Motor neuron (in vitro differentiated cells): Measurements from ENCODE around the gene EIF2A. TPM values are rescaled to one million over a fixed set of nuclear protein-coding genes. Genes with fewer than 3 reads are reported as not detected.

Experiments used
- ATAC-seq, 8 experiments: fragments of 200-7000 bp; cut with Tn5 transposase; replicated peaks in 6 of 8; 2 replicates each; pipeline ENCODE4 v1.8.0; 2021; ENCODE audit warnings: mild to moderate bottlenecking in 8 of 8, moderate library complexity in 8 of 8
- H3K27ac ChIP-seq, 2 donors: fragments of 250-450 bp; sonication (Bioruptor Pico); 2 replicates each; pipeline ENCODE4 v1.9.0; 2021; ENCODE audit warnings: antibody characterized with exemption in 2 of 2, mild to moderate bottlenecking in 2 of 2, moderate library complexity in 1 of 2
- H3K4me1 ChIP-seq, 2 donors: fragments of 250-450 bp; sonication (Bioruptor Pico); replicated peaks in 1 of 2; 2 replicates each; pipeline ENCODE4 v1.6.1; 2021; ENCODE audit warnings: antibody characterized with exemption in 2 of 2, mild to moderate bottlenecking in 2 of 2, moderate library complexity in 1 of 2
- H3K4me3 ChIP-seq, 5 donors: fragments of 250-450 bp; sonication (Bioruptor Pico); 2 replicates each; pipeline ENCODE4 v1.9.0; 2021; ENCODE audit warnings: antibody characterized with exemption in 5 of 5, mild to moderate bottlenecking in 5 of 5, moderate library complexity in 4 of 5
- WGBS, 10 experiments: fragments of 450-650 bp; shearing (Covaris generic); methylation state at CpG; one replicate each; pipeline ENCODE4 v1.0.0; 2022; 5-methylcytosine and 5-hydroxymethylcytosine counted together
- in situ Hi-C, 9 experiments: fragments of 400-800 bp; cut with MboI; loops; one replicate each; pipeline ENCODE4 v1.15.0; 2021; ENCODE audit warnings: low sequenced_read_pairs in 9 of 9, low pct_unique_long_range_greater_than_20kb in 2 of 9; ENCODE audit not compliant: unreplicated experiment in 9 of 9
- total RNA-seq, 8 experiments: library from RNA; unstranded; fragments of 300-600 nt; gene quantifications; 2 replicates each; pipeline versions ENCODE4 v1.2.3 to v1.2.4, GENCODE V29; 2022

Gene EIF2A
- total RNA-seq, 8 experiments from 2014 or later, result 61.7 to 128 (median 97.5) TPM

GRCh38 chr3:150545419-150546225 lies 965 bp upstream of the EIF2A start:
- H3K4me3 ChIP-seq, result peak overlapping the region; percentile 56 to 92 (median 73)
- 0 to 33% (median 1%) methylated on average over 1 to 15 of the region's 54 CpGs for WGBS, 10 experiments
- peaks cover 0 to 10% of the 10 kb centered on the region in 2 donors for H3K4me1 ChIP-seq
- in situ Hi-C loops, result loop anchor here in 1 of 9 experiments (25.0 kb wide), 1 partner anchor 133 kb away; the partner anchor contains the start of gene TSC22D2
- peak in 1 of 8 experiments; percentile 2 for ATAC-seq
- H3K27ac ChIP-seq, result peak overlapping the region; percentile 93 to 96

- in situ Hi-C loops, result loop anchor here in 1 of 9 experiments (25.0 kb wide), 1 partner anchor 135 kb away; the partner anchor contains the start of gene TSC22D2
- H3K27ac ChIP-seq, result peak overlapping the region; percentile 97
- peak in 3 of 8 experiments; percentile 1 to 68 (median 64) for ATAC-seq
- H3K4me1 ChIP-seq, result peaks cover 0 to 10% of the 10 kb centered on the region in 2 donors
- WGBS, 10 experiments, result 0 to 24% (median 14%) methylated on average over 2 to 7 of the region's 7 CpGs
- H3K4me3 ChIP-seq, result peak overlapping the region; percentile 56 to 92 (median 73)
Observed at GRCh38 chr3:150547045-150547741, 606 bp downstream of the EIF2A start.

GRCh38 chr3:150555859-150556436 lies 9.4 kb downstream of the EIF2A start:
- no peak for ATAC-seq
- H3K27ac ChIP-seq, result no peak overlapping the region
- H3K4me3 ChIP-seq, result no peak overlapping the region
- no peaks in the 10 kb centered on the region for H3K4me1 ChIP-seq
- WGBS, 10 experiments, result 80 to 100% (median 93%) methylated on average over 1 to 3 of the region's 4 CpGs; no CpG with 5 or more reads in 3 of the 10 experiments
- in situ Hi-C loops, result no loop called here

- Histone ChIP-seq H3K4me3 (no peak overlapping the region), H3K4me1 (no peaks in the 10 kb centered on the region), H3K27ac (no peak overlapping the region)
- WGBS, 10 experiments, result 37 to 100% (median 93%) methylated on average over 2 of the region's 2 CpGs; no CpG with 5 or more reads in 1 of the 10 experiments
- no peak for ATAC-seq
- in situ Hi-C loops, result no loop called here
Observed at GRCh38 chr3:150556792-150557191, 10.2 kb downstream of the EIF2A start.

- in situ Hi-C loops, result no loop called here
- no peak overlapping the region for H3K4me3 ChIP-seq
- WGBS, 10 experiments, result 0 to 100% (median 67%) methylated on average over 1 of the region's 1 CpG; no CpG with 5 or more reads in 1 of the 10 experiments
- H3K4me1 ChIP-seq, result no peaks in the 10 kb centered on the region
- no peak overlapping the region for H3K27ac ChIP-seq
- ATAC-seq, result peak in 3 of 8 experiments; percentile 49 to 92 (median 65)
Observed at GRCh38 chr3:150557725-150558124, 11.1 kb downstream of the EIF2A start.

GRCh38 chr3:150564243-150564642 lies 17.7 kb downstream of the EIF2A start:
- H3K4me1 ChIP-seq, result no peaks in the 10 kb centered on the region
- no peak overlapping the region for H3K4me3 ChIP-seq
- no peak overlapping the region for H3K27ac ChIP-seq
- WGBS, 10 experiments, result 80 to 100% (median 94%) methylated on average over 2 of the region's 2 CpGs; no CpG with 5 or more reads in 1 of the 10 experiments
- no peak for ATAC-seq
- in situ Hi-C loops, result no loop called here

GRCh38 chr3:150567328-150567727 lies 20.7 kb downstream of the EIF2A start:
- in situ Hi-C loops, result no loop called here
- H3K4me3 ChIP-seq, result no peak overlapping the region
- no peak overlapping the region for H3K27ac ChIP-seq
- H3K4me1 ChIP-seq, result no peaks in the 10 kb centered on the region
- ATAC-seq, result no peak
- 82 to 100% (median 100%) methylated on average over 1 of the region's 1 CpG; no CpG with 5 or more reads in 6 of the 10 experiments for WGBS, 10 experiments

GRCh38 chr3:150577855-150578254 lies 31.3 kb downstream of the EIF2A start:
- no peak for ATAC-seq
- Histone ChIP-seq H3K4me1 (no peaks in the 10 kb centered on the region), H3K4me3 (no peak overlapping the region), H3K27ac (no peak overlapping the region)
- in situ Hi-C loops, result no loop called here
- WGBS, 10 experiments, result 60 to 100% (median 90%) methylated on average over 1 of the region's 1 CpG; no CpG with 5 or more reads in 3 of the 10 experiments

GRCh38 chr3:150581174-150581573 lies 34.6 kb downstream of the EIF2A start:
- Histone ChIP-seq H3K4me3 (no peak overlapping the region), H3K27ac (no peak overlapping the region), H3K4me1 (no peaks in the 10 kb centered on the region)
- ATAC-seq, result no peak
- in situ Hi-C loops, result no loop called here

GRCh38 chr3:150582620-150583019 lies 36.0 kb downstream of the EIF2A start:
- H3K27ac ChIP-seq, result no peak overlapping the region
- in situ Hi-C loops, result no loop called here
- no peak overlapping the region for H3K4me3 ChIP-seq
- WGBS, 10 experiments, result 74 to 100% (median 96%) methylated on average over 1 to 2 of the region's 2 CpGs; no CpG with 5 or more reads in 1 of the 10 experiments
- no peaks in the 10 kb centered on the region for H3K4me1 ChIP-seq
- ATAC-seq, result no peak

GRCh38 chr3:150583028-150583427 lies 36.4 kb downstream of the EIF2A start:
- no peaks in the 10 kb centered on the region for H3K4me1 ChIP-seq
- H3K4me3 ChIP-seq, result no peak overlapping the region
- in situ Hi-C loops, result no loop called here
- H3K27ac ChIP-seq, result no peak overlapping the region
- 36 to 100% (median 95%) methylated on average over 1 of the region's 1 CpG for WGBS, 10 experiments
- ATAC-seq, result no peak

GRCh38 chr3:150588027-150588830 lies 41.6 kb downstream of the EIF2A start:
- Histone ChIP-seq H3K27ac (no peak overlapping the region), H3K4me1 (no peaks in the 10 kb centered on the region), H3K4me3 (no peak overlapping the region)
- in situ Hi-C loops, result no loop called here
- 0 to 86% (median 60%) methylated on average over 1 to 6 of the region's 9 CpGs; no CpG with 5 or more reads in 1 of the 10 experiments for WGBS, 10 experiments
- ATAC-seq, result peak in 1 of 8 experiments; percentile 19
